CD14-positive monocyte (primary cell): Measurements from ENCODE around the gene DGKH. TPM values are rescaled to one million over a fixed set of nuclear protein-coding genes. Genes with fewer than 3 reads are reported as not detected.

ENCODE experiments used
- DNase-seq, 3 donors: peaks; one replicate each; pipeline ENCODE4 v3.0.0-alpha.2; 2011 to 2022
- H2AFZ ChIP-seq: 2 replicates; pipeline ENCODE4 v1.6.0; 2012; ENCODE audit warnings: mild to moderate bottlenecking, low read depth, low read length, inconsistent platforms; ENCODE audit not compliant: insufficient read depth, poor library complexity, severe bottlenecking
- H3K27ac ChIP-seq, 2 donors: 1 replicate in 1 of 2; 2 replicates in 1 of 2; pipeline ENCODE4 v1.5.1; 2012 to 2013; ENCODE audit warnings: low read length in 2 of 2, control low read depth in 1 of 2, inconsistent platforms in 1 of 2, low read depth in 1 of 2, mild to moderate bottlenecking in 1 of 2
- H3K27me3 ChIP-seq, 2 donors: one replicate each; pipeline versions ENCODE4 v1.6.0 to v1.6.1; 2011 to 2013; ENCODE audit warnings: low read length in 2 of 2; ENCODE audit not compliant: control insufficient read depth in 2 of 2, insufficient read depth in 2 of 2
- H3K36me3 ChIP-seq, 2 donors: replicated peaks in 1 of 2; 1 replicate in 1 of 2; 2 replicates in 1 of 2; pipeline versions ENCODE4 v1.5.1 to v1.6.1; 2012 to 2013; ENCODE audit warnings: low read length in 2 of 2, control low read depth in 1 of 2, inconsistent platforms in 1 of 2, mild to moderate bottlenecking in 1 of 2; ENCODE audit not compliant: insufficient read depth in 2 of 2, control insufficient read depth in 1 of 2
- H3K4me1 ChIP-seq, 2 donors: 1 replicate in 1 of 2; 2 replicates in 1 of 2; pipeline versions ENCODE4 v1.5.1 to v1.6.1; 2012 to 2013; ENCODE audit warnings: low read length in 2 of 2, control low read depth in 1 of 2, inconsistent platforms in 1 of 2, mild to moderate bottlenecking in 1 of 2, moderate library complexity in 1 of 2; ENCODE audit not compliant: insufficient read depth in 2 of 2, control insufficient read depth in 1 of 2
- H3K4me2 ChIP-seq: replicated peaks from 2 replicates; pipeline ENCODE3; 2012; ENCODE audit warnings: low read length, moderate library complexity, mild to moderate bottlenecking; ENCODE audit not compliant: poor library complexity, severe bottlenecking; ENCODE audit errors: extremely low read depth
- H3K4me3 ChIP-seq, 3 experiments: fragments of 200-600 bp in 1 of 3; sonication (generic) in 1 of 3; replicated peaks in 1 of 3; 1 replicate in 2 of 3; 2 replicates in 1 of 3; pipeline ENCODE4 v1.5.1; 2011 to 2013; ENCODE audit warnings: low read length in 3 of 3, mild to moderate bottlenecking in 3 of 3, control low read depth in 2 of 3, low read depth in 2 of 3, inconsistent platforms in 1 of 3, moderate library complexity in 1 of 3
- H3K79me2 ChIP-seq: 2 replicates; pipeline ENCODE4 v1.6.0; 2012; ENCODE audit warnings: mild to moderate bottlenecking, control low read depth, inconsistent platforms, low read length, moderate library complexity; ENCODE audit not compliant: insufficient read depth
- H3K9ac ChIP-seq: 2 replicates; pipeline ENCODE4 v1.6.0; 2017; ENCODE audit warnings: low read length, mild to moderate bottlenecking; ENCODE audit not compliant: insufficient read depth, poor library complexity, severe bottlenecking
- H3K9me3 ChIP-seq, 2 donors: replicated peaks in 1 of 2; 1 replicate in 1 of 2; 2 replicates in 1 of 2; pipeline versions ENCODE4 v1.5.1 to v1.6.1; 2012 to 2013; ENCODE audit warnings: low read length in 2 of 2, control low read depth in 1 of 2; ENCODE audit not compliant: control insufficient read depth in 1 of 2, insufficient read depth in 1 of 2
- H4K20me1 ChIP-seq: 2 replicates; pipeline ENCODE4 v1.6.0; 2012; ENCODE audit warnings: mild to moderate bottlenecking, low read length, control low read depth, moderate library complexity; ENCODE audit not compliant: insufficient read depth
- H3K27ac Mint-ChIP-seq, 7 donors: one replicate each; pipeline ENCODE4 v1.8.0; 2020; ENCODE audit warnings: mild to moderate bottlenecking in 7 of 7, mixed read lengths in 7 of 7, moderate library complexity in 6 of 7, inconsistent platforms in 2 of 7
- H3K27me3 Mint-ChIP-seq, 3 donors: one replicate each; pipeline ENCODE4 v1.8.0; 2021 to 2022; ENCODE audit warnings: low read depth in 3 of 3, mild to moderate bottlenecking in 3 of 3, mixed read lengths in 3 of 3, moderate library complexity in 3 of 3, inconsistent platforms in 1 of 3
- H3K36me3 Mint-ChIP-seq, 2 donors: one replicate each; pipeline ENCODE4 v1.8.0; 2020; ENCODE audit warnings: mixed read lengths in 2 of 2, inconsistent platforms in 1 of 2, mild to moderate bottlenecking in 1 of 2
- H3K4me1 Mint-ChIP-seq: one replicate; pipeline ENCODE4 v1.8.0; 2020; ENCODE audit warnings: mild to moderate bottlenecking, mixed read lengths
- H3K4me3 Mint-ChIP-seq, 2 donors: one replicate each; pipeline ENCODE4 v1.8.0; 2020; ENCODE audit warnings: mild to moderate bottlenecking in 2 of 2, mixed read lengths in 2 of 2, moderate library complexity in 1 of 2
- H3K9me3 Mint-ChIP-seq, 7 donors: one replicate each; pipeline ENCODE4 v1.8.0; 2020 to 2022; ENCODE audit warnings: mixed read lengths in 7 of 7, mild to moderate bottlenecking in 6 of 7, moderate library complexity in 6 of 7, inconsistent platforms in 2 of 7
- CTCF ChIP-seq: fragments of 200-600 bp; IDR thresholded peaks from one replicate; pipeline ENCODE4 v1.8.0; 2022; ENCODE audit warnings: antibody characterized with exemption, mild to moderate bottlenecking
- WGBS: methylation state at CpG from one replicate; pipeline ENCODE4 v1.1.5; 2013; ENCODE audit warnings: missing lambda C conversion rate; ENCODE audit not compliant: insufficient coverage; 5-methylcytosine and 5-hydroxymethylcytosine counted together
- intact Hi-C, 2 donors: fragments of 100-400 bp; cut with micrococcal nuclease; formaldehyde crosslinking; loops; one replicate each; pipeline versions ENCODE4 v1.15.0 to v1.15.1; 2023
- polyA plus RNA-seq, 3 donors: library from polyadenylated mRNA; depleted of rRNA in 1 of 3; unstranded in 2 of 3; stranded (reverse) in 1 of 3; fragments of 300-500 nt in 2 of 3; fragments of >200 nt in 1 of 3; fragmentation: Illumina TruSeq in 2 of 3; gene quantifications; 1 replicate in 2 of 3; 2 replicates in 1 of 3; pipeline ENCODE4 v1.2.3, GENCODE V29; 2012 to 2021

DGKH gene
- polyA plus RNA-seq, 3 donors = 0.10 to 0.79 (median 0.15) TPM

GRCh38 chr13:42110410-42111155 is 62.1 kb downstream of the DGKH start:
- no CpG with 5 or more reads among the region's 7 CpGs for WGBS
- Mint-ChIP-seq H3K4me1 (peaks cover 4% of the 10 kb centered on the region), H3K4me3 (no peak overlapping the region), H3K36me3 (no peaks in the 10 kb centered on the region), H3K27ac (peak overlapping the region in 1 of 7 donors; percentile 27), H3K9me3 (no peaks in the 10 kb centered on the region), H3K27me3 (peaks cover 0 to 1% (median 0%) of the 10 kb centered on the region in 3 donors)
- Histone ChIP-seq H3K4me3 (no peak overlapping the region), H4K20me1 (no peaks in the 10 kb centered on the region), H3K79me2 (no peaks in the 10 kb centered on the region), H2AFZ (no peak overlapping the region), H3K27me3 (no peaks in the 10 kb centered on the region), H3K9ac (no peak overlapping the region), H3K4me2 (no peak overlapping the region), H3K36me3 (no peaks in the 10 kb centered on the region), H3K27ac (no peak overlapping the region), H3K4me1 (no peaks in the 10 kb centered on the region), H3K9me3 (no peaks in the 10 kb centered on the region)
- peak; percentile 75 for TF ChIP-seq CTCF
- DNase-seq = peak; percentile 52 to 70 (median 61)
- intact Hi-C loops = loop anchor here (5.0 to 10.0 kb wide), 4 partner anchors 443 to 1036 kb away; no protein-coding TSS in a partner anchor

- Histone ChIP-seq H3K4me1 (no peaks in the 10 kb centered on the region), H3K4me2 (no peak overlapping the region), H3K9me3 (no peaks in the 10 kb centered on the region), H3K27me3 (no peaks in the 10 kb centered on the region), H4K20me1 (no peaks in the 10 kb centered on the region), H3K9ac (no peak overlapping the region), H3K79me2 (no peaks in the 10 kb centered on the region), H3K36me3 (no peaks in the 10 kb centered on the region), H3K27ac (no peak overlapping the region), H3K4me3 (no peak overlapping the region), H2AFZ (no peak overlapping the region)
- no peaks in the 10 kb centered on the region for H3K9me3 Mint-ChIP-seq
- DNase-seq = no peak
- no peaks in the 10 kb centered on the region for H3K36me3 Mint-ChIP-seq
- 100% methylated on average over 1 of the region's 4 CpGs for WGBS
- H3K27ac Mint-ChIP-seq = no peak overlapping the region
- H3K4me1 Mint-ChIP-seq = peaks cover 4% of the 10 kb centered on the region
- intact Hi-C loops = loop anchor here (5.0 to 10.0 kb wide), 4 partner anchors 446 to 1038 kb away; no protein-coding TSS in a partner anchor
- peaks cover 0 to 1% (median 0%) of the 10 kb centered on the region in 3 donors for H3K27me3 Mint-ChIP-seq
- no peak overlapping the region for H3K4me3 Mint-ChIP-seq
- no peak for TF ChIP-seq CTCF
These were observed 64.4 kb downstream of the DGKH start for GRCh38 chr13:42112864-42113263.
